NCI-H187 treated with DMSO at 0.1 percent for 48 hours (cell line): Measurements from ENCODE around the gene DCBLD2.

ENCODE experiments used
- DNase-seq: peaks from one replicate; lab custom pipeline; 2025; lab: John Stamatoyannopoulos, UW

The DCBLD2 gene

GRCh38 chr3:98901392-98902350 lies at the start of gene DCBLD2:
TSS of gene DCBLD2 (minus strand) at chr3:98901695. CDS start at chr3:98901326, 369 bp downstream.
- peak; percentile 90 for DNase-seq

- no peak for DNase-seq
Observed at GRCh38 chr3:98945666-98946065, 44.2 kb upstream of the DCBLD2 start.

GRCh38 chr3:98945101-98945524 lies 43.6 kb upstream of the DCBLD2 start:
- no peak for DNase-seq

- no peak for DNase-seq
Observed at GRCh38 chr3:98930413-98930812, 28.9 kb upstream of the DCBLD2 start.

GRCh38 chr3:98921957-98922356 lies 20.5 kb upstream of the DCBLD2 start:
- no peak for DNase-seq

- DNase-seq, result no peak
Observed at GRCh38 chr3:98920166-98920565, 18.7 kb upstream of the DCBLD2 start.

- no peak for DNase-seq
Observed at GRCh38 chr3:98918586-98918985, 17.1 kb upstream of the DCBLD2 start.

GRCh38 chr3:98917608-98918007 lies 16.1 kb upstream of the DCBLD2 start:
- no peak for DNase-seq

GRCh38 chr3:98914210-98915080 lies 12.9 kb upstream of the DCBLD2 start:
- DNase-seq, result no peak

GRCh38 chr3:98912448-98912847 lies 11.0 kb upstream of the DCBLD2 start:
- no peak for DNase-seq

- no peak for DNase-seq
Observed at GRCh38 chr3:98906230-98906629, 4.7 kb upstream of the DCBLD2 start.

- DNase-seq, result no peak
Observed at GRCh38 chr3:98903705-98904481, 2.4 kb upstream of the DCBLD2 start.

- no peak for DNase-seq
Observed at GRCh38 chr3:98903099-98903498, 1.6 kb upstream of the DCBLD2 start.

GRCh38 chr3:98902351-98902740 lies 851 bp upstream of the DCBLD2 start:
- DNase-seq, result no peak

- no peak for DNase-seq
Observed at GRCh38 chr3:98901119-98901391, 440 bp downstream of the DCBLD2 start.

- no peak for DNase-seq
Observed at GRCh38 chr3:98900265-98901118, 1.0 kb downstream of the DCBLD2 start.

- no peak for DNase-seq
Observed at GRCh38 chr3:98897701-98898100, 3.8 kb downstream of the DCBLD2 start.

- DNase-seq, result no peak
Observed at GRCh38 chr3:98894791-98895576, 6.5 kb downstream of the DCBLD2 start.

- DNase-seq, result no peak
Observed at GRCh38 chr3:98893740-98894139, 7.8 kb downstream of the DCBLD2 start.

- DNase-seq, result no peak
Observed at GRCh38 chr3:98892263-98892662, 9.2 kb downstream of the DCBLD2 start.
